Gastroesophageal sphincter (tissue), 4 donors: ENCODE data around the gene NUP155. TPM values are rescaled to one million over a fixed set of nuclear protein-coding genes. Genes with fewer than 3 reads are reported as not detected.
"Not testable (repeated sequence)": the region's sequence is repeated elsewhere in the genome, so short reads cannot be mapped to it uniquely, and the experiment has no call there.

ENCODE experiments used
- ATAC-seq: fragments of 150-250 bp; one replicate; pipeline ENCODE4 v1.9.1; 2016; ENCODE audit warnings: mild to moderate bottlenecking, moderate library complexity
- H3K27ac ChIP-seq, 4 donors: fragments of 200-600 bp; sonication (generic) in 3 of 4; 1 replicate in 3 of 4; 2 replicates in 1 of 4; pipeline ENCODE4 v1.5.1; 2016 to 2019
- H3K27me3 ChIP-seq: fragments of 200-600 bp; sonication (generic); one replicate; pipeline ENCODE4 v1.5.1; 2019
- H3K36me3 ChIP-seq, 2 donors: fragments of 200-600 bp; sonication (generic); one replicate each; pipeline ENCODE4 v1.5.1; 2019; ENCODE audit warnings: control low read depth in 1 of 2
- H3K4me1 ChIP-seq, 3 donors: fragments of 200-600 bp; sonication (generic); 1 replicate in 2 of 3; 2 replicates in 1 of 3; pipeline ENCODE4 v1.5.1; 2016 to 2019; ENCODE audit warnings: control low read depth in 2 of 3
- H3K4me3 ChIP-seq, 2 donors: fragments of 200-600 bp; sonication (generic); one replicate each; pipeline ENCODE4 v1.5.1; 2019; ENCODE audit warnings: mild to moderate bottlenecking in 1 of 2, moderate library complexity in 1 of 2
- H3K9me3 ChIP-seq, 3 donors: fragments of 200-600 bp; sonication (generic); one replicate each; pipeline ENCODE4 v1.5.1; 2017 to 2019; ENCODE audit warnings: control low read depth in 2 of 3
- EP300 ChIP-seq: sonication (generic); formaldehyde crosslinking; IDR thresholded peaks from one replicate; pipeline ENCODE4 v1.6.1; 2017; ENCODE audit warnings: antibody characterized with exemption, mild to moderate bottlenecking
- POLR2A ChIP-seq, 2 donors: fragments of 450-650 bp; IDR thresholded peaks; one replicate each; pipeline ENCODE4 v1.6.1; 2017; ENCODE audit warnings: antibody characterized with exemption in 2 of 2, mild to moderate bottlenecking in 2 of 2, moderate library complexity in 1 of 2
- POLR2AphosphoS5 ChIP-seq: sonication (generic); formaldehyde crosslinking; IDR thresholded peaks from one replicate; pipeline ENCODE4 v1.6.1; 2017; ENCODE audit warnings: antibody characterized with exemption
- WGBS, 2 donors: methylation state at CpG; one replicate each; pipeline ENCODE4 v1.1.5; 2018; ENCODE audit warnings: low coverage in 1 of 2; 5-methylcytosine and 5-hydroxymethylcytosine counted together
- total RNA-seq, 4 donors: library from RNA; depleted of rRNA; stranded (reverse); fragments of >200 nt; gene quantifications; one replicate each; pipeline ENCODE4 v1.1.0, GENCODE V29; 2016
- TF ChIP-seq, protein P1 (sequence below), 4 experiments: fragments of 200-600 bp in 2 of 4; fragments of 450-650 bp in 2 of 4; sonication (generic) in 1 of 4; IDR thresholded peaks; one replicate each; pipeline ENCODE4 v1.5.1; 2017 to 2019; ENCODE audit warnings: antibody characterized with exemption in 4 of 4, mild to moderate bottlenecking in 2 of 4, moderate library complexity in 2 of 4

Gene NUP155
- total RNA-seq, 4 donors from 2014 or later: 15.6 to 22.3 (median 18.8) TPM

DNA sequence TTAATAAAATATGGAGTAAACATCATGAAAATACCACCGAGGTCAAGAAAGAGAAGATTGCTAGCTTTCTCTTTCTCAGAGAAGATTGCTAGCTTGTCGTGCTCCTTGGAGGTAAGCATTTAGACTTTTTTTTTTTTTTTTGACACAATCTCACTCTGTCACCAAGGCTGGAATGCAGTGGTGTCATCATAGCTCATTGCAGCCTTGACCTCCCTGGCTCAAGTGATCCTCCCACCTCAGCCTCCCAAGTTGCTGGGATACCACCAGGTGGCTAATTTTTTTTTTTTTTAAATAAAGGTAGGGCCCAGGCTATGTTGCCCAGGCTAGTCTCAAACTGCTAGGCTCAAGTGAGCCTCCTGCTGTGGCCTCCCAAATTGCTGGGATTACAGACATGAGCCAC, 95.4 kb downstream of the NUP155 start:
- Histone ChIP-seq H3K4me3 (no peak overlapping the region), H3K9me3 (peaks cover 0 to 3% (median 0%) of the 10 kb centered on the region in 3 donors), H3K4me1 (no peaks in the 10 kb centered on the region), H3K36me3 (no peaks in the 10 kb centered on the region), H3K27ac (no peak overlapping the region), H3K27me3 (no peaks in the 10 kb centered on the region)
- WGBS, 2 donors: 82 to 92% methylated on average over 2 of the region's 2 CpGs
- no peak for ATAC-seq
- TF ChIP-seq POLR2AphosphoS5 (no peak), POLR2A (IDR thresholded peaks at IDR 0.05) (no peak), EP300 (no peak)
- TF ChIP-seq, protein P1, sequence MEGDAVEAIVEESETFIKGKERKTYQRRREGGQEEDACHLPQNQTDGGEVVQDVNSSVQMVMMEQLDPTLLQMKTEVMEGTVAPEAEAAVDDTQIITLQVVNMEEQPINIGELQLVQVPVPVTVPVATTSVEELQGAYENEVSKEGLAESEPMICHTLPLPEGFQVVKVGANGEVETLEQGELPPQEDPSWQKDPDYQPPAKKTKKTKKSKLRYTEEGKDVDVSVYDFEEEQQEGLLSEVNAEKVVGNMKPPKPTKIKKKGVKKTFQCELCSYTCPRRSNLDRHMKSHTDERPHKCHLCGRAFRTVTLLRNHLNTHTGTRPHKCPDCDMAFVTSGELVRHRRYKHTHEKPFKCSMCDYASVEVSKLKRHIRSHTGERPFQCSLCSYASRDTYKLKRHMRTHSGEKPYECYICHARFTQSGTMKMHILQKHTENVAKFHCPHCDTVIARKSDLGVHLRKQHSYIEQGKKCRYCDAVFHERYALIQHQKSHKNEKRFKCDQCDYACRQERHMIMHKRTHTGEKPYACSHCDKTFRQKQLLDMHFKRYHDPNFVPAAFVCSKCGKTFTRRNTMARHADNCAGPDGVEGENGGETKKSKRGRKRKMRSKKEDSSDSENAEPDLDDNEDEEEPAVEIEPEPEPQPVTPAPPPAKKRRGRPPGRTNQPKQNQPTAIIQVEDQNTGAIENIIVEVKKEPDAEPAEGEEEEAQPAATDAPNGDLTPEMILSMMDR (IDR thresholded peaks at IDR 0.05): no peak

DNA sequence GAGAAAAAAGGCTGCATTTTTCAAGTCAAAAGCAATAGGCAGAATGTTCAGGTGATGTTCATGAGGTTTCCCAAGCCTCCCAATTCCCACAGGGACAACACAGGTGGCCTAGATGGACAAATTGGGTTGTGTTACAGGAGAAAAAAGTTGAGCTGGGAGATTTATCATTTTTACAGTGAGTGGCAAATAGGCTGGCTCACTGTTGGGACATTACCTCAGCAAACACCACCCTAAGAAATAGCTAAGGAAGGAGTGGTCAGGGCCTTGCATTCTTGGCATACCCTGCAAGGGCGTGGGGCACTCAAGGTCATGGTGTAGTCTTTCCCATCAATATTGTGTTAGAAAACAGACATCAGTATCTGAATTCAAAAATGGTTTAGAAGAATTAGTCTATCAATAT, 98.4 kb downstream of the NUP155 start:
- Histone ChIP-seq H3K9me3 (peaks cover 0 to 15% (median 0%) of the 10 kb centered on the region in 3 donors), H3K27ac (no peak overlapping the region), H3K4me1 (no peaks in the 10 kb centered on the region), H3K27me3 (no peaks in the 10 kb centered on the region), H3K4me3 (no peak overlapping the region), H3K36me3 (no peaks in the 10 kb centered on the region)
- WGBS, 2 donors: 78 to 93% methylated on average over 1 of the region's 1 CpG
- ATAC-seq: no peak
- TF ChIP-seq, protein P1 (IDR thresholded peaks at IDR 0.05): no peak
- TF ChIP-seq POLR2AphosphoS5 (no peak), EP300 (no peak), POLR2A (IDR thresholded peaks at IDR 0.05) (no peak)

DNA sequence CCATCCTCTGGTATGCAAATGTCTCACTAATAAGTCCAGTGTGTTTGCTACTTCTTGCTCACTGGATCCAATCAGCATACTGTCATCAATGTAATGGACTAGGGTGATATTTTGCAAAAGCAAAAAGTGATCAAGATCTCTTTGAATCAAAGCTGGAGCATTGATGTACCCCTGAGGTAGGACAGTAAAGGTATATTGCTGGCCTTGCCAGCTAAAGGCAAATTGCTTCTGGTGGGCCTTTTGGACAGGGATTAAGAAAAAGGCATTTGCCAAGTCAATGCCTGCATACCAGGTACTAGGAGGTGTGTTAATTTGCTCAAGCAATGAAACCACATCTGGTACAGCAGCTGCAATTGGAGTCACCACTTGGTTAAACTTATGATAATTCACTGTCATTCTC, 102.8 kb downstream of the NUP155 start:
- not testable (repeated sequence) for H3K4me1 ChIP-seq, H3K27me3 ChIP-seq, H3K27ac ChIP-seq, ATAC-seq, H3K4me3 ChIP-seq, H3K36me3 ChIP-seq
- peaks cover 0 to 15% (median 0%) of the 10 kb centered on the region in 3 donors for H3K9me3 ChIP-seq

DNA sequence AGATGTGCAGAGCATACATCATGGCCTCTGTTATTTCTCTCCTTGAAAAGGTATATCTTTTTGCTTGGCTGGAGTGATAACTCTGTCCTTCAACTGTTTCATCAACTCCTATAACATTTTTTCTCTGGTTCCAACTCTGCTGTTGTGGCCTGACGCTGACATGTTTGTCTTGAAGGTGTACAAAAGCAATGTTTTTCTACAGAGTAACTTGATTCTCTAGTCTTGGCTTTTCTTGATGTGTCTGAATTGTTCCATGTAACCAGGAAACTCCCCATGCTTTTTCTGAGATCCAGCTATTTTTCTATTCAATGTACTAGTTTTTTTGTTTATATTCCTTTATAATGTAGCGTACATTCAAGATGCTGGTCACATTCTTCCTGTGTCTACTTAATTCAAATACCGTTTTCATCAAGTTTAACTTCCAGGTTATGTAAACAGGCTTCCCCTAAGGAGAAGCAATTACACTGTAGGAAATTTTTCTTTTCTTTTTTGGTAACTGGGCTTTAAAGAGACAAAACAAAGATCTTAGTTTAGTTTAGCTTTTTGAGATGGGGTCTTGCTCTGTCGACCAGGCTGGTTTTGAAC, 115.0 kb downstream of the NUP155 start:
- Histone ChIP-seq H3K4me3 (no peak overlapping the region), H3K4me1 (no peaks in the 10 kb centered on the region), H3K27ac (no peak overlapping the region), H3K9me3 (no peaks in the 10 kb centered on the region), H3K27me3 (no peaks in the 10 kb centered on the region), H3K36me3 (peaks cover 0 to 4% of the 10 kb centered on the region in 2 donors)
- no peak for TF ChIP-seq POLR2AphosphoS5
- no peak for TF ChIP-seq EP300
- ATAC-seq: no peak
- 79 to 92% methylated on average over 4 of the region's 4 CpGs for whole genome bisulfite sequencing, 2 donors

DNA sequence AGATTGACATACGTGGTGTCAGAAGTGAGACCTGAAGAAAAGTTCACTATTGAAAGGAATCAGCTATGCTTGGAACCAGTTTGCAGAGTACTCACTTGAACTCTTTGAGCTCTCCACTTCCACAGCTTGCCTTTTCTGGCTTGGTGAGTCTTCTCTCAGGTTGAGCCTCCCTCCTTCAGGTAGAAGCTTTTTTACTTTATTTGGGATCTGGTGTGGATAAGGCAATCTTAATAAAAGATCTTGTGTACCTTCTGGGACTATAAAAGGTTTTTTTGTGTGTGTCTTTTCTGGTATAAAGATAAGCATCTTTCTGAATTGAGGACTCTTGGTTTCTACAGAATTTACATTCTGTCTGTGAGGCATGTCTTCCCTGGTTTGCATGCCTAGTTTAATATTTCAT, 116.3 kb downstream of the NUP155 start:
- H3K27ac ChIP-seq: no peak overlapping the region
- no peaks in the 10 kb centered on the region for H3K9me3 ChIP-seq
- H3K4me1 ChIP-seq: peaks cover 0 to 6% (median 3%) of the 10 kb centered on the region in 3 donors
- H3K27me3 ChIP-seq: no peaks in the 10 kb centered on the region
- TF ChIP-seq POLR2A (IDR thresholded peaks at IDR 0.05) (no peak), EP300 (no peak), POLR2AphosphoS5 (no peak)
- TF ChIP-seq, protein P1 (IDR thresholded peaks at IDR 0.05): no peak
- H3K36me3 ChIP-seq: peaks cover 0 to 4% of the 10 kb centered on the region in 2 donors
- 85 to 100% methylated on average over 1 of the region's 1 CpG for WGBS, 2 donors
- no peak overlapping the region for H3K4me3 ChIP-seq
- ATAC-seq: no peak

DNA sequence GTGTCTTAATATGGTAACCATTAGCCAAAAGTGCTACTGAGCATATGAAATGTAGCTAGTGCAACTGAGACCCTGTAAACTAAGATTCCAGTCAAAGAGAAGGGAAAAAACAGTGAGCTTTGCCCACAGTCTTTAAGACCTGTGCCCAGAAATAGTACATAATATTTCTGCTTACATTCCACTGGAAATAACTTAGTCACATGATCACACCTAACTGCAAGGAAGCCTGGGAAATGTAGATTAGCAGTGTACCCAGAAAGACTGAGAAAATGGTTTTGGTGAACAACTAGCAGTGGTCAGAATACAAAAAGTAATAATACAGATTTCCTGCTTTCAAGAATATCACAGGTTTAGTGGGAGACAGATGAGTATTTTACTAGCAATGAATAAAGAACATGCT, 119.2 kb downstream of the NUP155 start:
- peaks cover 0 to 4% of the 10 kb centered on the region in 2 donors for H3K36me3 ChIP-seq
- H3K4me3 ChIP-seq: no peak overlapping the region
- H3K4me1 ChIP-seq: peaks cover 0 to 25% (median 11%) of the 10 kb centered on the region in 3 donors
- H3K27ac ChIP-seq: peak overlapping the region in 1 of 4 donors; percentile 9
- TF ChIP-seq, protein P1 (IDR thresholded peaks at IDR 0.05): no peak
- TF ChIP-seq POLR2A (IDR thresholded peaks at IDR 0.05) (no peak), EP300 (no peak), POLR2AphosphoS5 (no peak)
- no peak for ATAC-seq
- no peaks in the 10 kb centered on the region for H3K9me3 ChIP-seq
- no peaks in the 10 kb centered on the region for H3K27me3 ChIP-seq
